GM21528 (cell line): ENCODE results near the gene IZUMO1.
A peak's percentile ranks its signal among the peaks of the same experiment; 100 is the strongest.
"Not testable (repeated sequence)": the region's sequence is repeated elsewhere in the genome, so short reads cannot be mapped to it uniquely, and the experiment has no call there.

ENCODE experiments used
- ATAC-seq: cut with Tn5 transposase; IDR thresholded peaks from one replicate; pipeline ENCODE4 v1.9.1; 2021; ENCODE audit warnings: mild to moderate bottlenecking, moderate library complexity; ENCODE audit not compliant: unreplicated experiment, low FRiP score

The IZUMO1 gene

DNA sequence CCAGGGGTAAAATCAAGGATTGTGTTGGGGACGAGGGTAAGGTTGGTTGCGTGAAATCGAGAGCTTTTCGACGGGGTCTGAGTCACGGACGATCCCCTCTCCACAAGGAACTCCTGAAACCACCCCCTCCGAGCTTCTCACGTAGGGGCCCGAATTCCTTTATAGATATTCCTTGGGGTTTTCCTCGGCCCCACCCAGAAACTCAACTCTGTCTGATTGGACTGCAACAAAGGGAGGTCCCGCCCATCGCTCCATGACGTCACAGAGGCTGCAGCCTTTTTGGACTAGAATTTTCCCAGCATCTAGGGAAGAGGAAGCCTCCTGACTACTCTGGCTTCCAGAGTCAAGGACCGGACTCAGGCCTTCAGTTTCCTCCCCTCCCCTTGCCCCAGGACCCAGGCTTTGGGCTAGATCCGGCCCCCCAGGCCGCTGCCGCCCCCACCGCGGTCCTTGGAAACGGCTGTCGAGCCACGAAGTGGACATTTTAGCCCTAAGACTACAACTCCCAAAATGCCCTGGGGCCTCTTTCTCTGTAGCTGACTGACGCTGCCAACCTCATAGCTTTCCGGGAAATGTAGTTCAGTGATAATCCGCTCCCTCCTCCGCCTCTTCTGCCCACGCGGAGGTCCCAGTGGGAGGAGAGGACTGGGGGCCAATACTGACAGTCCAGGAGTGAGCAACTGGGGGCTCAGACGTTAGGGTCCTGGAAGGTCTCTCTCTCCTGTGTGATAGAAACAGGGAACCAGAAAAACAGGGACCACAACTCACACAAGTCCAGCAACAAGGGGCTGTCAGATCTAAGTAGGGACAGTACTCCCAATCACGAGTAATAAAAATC is at the start of gene IZUMO1:
Gene IZUMO1, minus strand, starts transcription at position 172 of the 838 bp plus-strand sequence. CDS start 1,050 bp downstream, outside the sequence.
- ATAC-seq, result no peak

- ATAC-seq, result peak; percentile 11
Measured at GRCh38 chr19:48795685-48796070, 49.0 kb upstream of the IZUMO1 start.

GRCh38 chr19:48795055-48795684 is 48.5 kb upstream of the IZUMO1 start:
- ATAC-seq, result peak; percentile 65

- no peak for ATAC-seq
Measured at GRCh38 chr19:48794291-48794690, 47.6 kb upstream of the IZUMO1 start.

DNA sequence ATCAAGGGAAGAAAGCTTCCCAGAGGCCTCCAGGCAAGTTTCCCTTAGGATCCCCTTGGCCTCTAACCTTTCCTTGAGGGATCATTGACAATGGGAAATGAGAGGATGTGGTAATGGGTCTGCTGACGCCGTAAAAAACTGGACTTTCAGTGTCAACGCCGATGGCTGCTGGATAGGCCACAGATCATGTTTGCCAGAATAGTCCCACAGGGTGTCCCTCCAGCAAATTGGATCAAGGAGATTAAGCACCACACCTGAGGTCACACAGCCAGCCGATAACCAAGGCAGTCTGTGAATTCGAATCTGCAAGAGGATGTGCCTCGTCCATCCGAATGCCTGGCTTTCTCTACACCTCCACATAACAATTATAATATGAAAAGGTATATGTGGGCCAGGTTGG is 46.6 kb upstream of the IZUMO1 start:
- no peak for ATAC-seq

- not testable (repeated sequence) for ATAC-seq
Measured at GRCh38 chr19:48787331-48787730, 40.6 kb upstream of the IZUMO1 start.

- not testable (repeated sequence) for ATAC-seq
Measured at GRCh38 chr19:48786422-48786821, 39.7 kb upstream of the IZUMO1 start.

DNA sequence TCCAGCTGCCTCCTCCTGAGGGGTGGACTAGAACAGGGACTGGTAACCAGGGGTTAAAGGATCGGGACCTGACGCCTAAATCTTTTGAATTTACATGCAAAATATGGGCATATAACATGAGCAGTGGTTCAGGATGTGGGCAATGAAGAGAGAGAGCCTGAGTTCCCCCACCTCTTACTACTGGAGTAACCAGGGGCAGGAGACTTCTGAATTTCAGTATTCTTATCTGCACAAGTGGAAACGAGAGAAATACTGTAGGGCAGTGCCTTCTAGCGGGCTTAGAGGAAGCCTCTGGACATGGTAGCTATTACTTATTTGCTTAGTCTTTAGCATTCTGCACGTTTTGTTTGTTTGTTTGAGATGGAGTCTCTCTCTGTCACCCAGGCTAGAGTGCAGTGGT is 37.8 kb upstream of the IZUMO1 start:
- ATAC-seq, result no peak

- no peak for ATAC-seq
Measured at GRCh38 chr19:48780631-48781391, 34.1 kb upstream of the IZUMO1 start.

DNA sequence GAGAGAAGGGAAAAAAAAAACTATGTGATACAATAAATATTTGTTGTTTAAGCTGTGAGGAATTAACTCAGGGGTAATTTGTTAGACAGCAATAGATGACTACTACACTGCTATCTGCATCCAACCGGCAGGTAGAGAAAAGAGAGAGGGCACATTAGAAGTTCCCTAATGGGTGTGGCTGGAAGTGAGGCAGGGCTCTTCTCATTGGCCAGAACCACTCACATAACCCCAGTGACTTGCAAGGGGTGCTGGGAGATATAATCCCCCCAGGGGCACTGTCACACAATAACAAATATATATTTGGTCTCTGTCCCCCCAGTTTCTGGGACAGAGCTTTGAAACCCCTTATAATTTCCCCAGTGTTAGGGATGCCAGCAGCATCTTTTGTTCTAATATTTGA is 32.9 kb upstream of the IZUMO1 start:
- no peak for ATAC-seq

DNA sequence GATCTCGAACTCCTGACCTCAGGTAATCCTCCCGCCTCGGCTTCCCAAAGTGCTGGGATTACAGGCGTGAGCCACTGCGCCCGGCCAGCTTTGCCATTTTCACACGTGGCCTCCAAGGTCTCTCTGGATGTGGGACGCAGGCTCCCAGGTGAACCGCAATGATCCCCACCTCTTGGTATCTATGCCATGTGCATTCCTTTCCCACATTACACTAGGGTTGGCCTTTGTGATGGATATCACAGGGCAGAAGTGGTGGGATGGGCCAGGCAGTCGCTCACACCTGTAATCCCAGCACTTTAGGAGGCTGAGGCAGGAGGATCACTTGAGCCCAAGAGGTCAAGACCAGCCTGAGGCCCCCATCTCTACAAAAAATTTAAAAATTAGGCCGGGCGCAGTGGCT is 31.0 kb upstream of the IZUMO1 start:
- no peak for ATAC-seq

DNA sequence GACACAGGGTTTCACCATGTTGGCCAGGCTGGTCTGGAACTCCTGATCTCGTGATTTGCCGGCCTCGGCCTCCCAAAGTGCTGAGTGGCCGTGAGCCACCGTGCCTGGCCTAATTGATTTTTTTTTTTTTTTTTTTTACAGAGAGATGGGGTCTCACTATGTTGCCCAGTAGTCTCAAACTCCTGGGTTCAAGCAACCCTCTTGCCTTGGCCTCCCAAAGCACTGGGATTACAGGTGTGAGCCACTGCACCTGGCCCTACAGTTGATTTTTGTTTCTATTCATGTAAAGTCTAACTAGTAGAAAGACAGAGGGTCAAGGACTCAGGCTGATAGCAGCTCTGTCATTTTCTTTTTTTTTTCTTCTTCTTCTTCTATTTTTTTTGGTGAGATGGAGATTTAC is 30.4 kb upstream of the IZUMO1 start:
- ATAC-seq, result no peak

GRCh38 chr19:48772503-48772953 is 25.8 kb upstream of the IZUMO1 start:
- ATAC-seq, result no peak

GRCh38 chr19:48770734-48771472 is 24.2 kb upstream of the IZUMO1 start:
- no peak for ATAC-seq

DNA sequence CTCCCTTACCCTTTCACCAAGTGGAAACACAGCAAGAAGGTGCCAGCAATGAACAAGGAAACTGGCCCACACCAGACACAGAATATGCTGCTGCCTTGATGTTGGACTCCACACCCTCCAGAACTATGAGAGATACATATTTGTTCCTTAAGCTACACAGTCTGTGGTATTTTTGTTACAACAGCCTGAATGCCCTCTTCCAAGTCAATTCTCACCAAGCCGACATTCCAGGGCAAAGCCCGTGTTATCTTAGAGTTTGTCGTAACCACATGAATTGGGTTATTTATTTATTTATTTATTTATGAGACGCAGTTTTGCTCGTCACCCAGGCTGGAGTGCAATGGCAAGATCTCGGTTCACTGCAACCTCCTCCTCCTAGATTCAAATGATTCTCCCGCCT is 23.6 kb upstream of the IZUMO1 start:
- no peak for ATAC-seq

DNA sequence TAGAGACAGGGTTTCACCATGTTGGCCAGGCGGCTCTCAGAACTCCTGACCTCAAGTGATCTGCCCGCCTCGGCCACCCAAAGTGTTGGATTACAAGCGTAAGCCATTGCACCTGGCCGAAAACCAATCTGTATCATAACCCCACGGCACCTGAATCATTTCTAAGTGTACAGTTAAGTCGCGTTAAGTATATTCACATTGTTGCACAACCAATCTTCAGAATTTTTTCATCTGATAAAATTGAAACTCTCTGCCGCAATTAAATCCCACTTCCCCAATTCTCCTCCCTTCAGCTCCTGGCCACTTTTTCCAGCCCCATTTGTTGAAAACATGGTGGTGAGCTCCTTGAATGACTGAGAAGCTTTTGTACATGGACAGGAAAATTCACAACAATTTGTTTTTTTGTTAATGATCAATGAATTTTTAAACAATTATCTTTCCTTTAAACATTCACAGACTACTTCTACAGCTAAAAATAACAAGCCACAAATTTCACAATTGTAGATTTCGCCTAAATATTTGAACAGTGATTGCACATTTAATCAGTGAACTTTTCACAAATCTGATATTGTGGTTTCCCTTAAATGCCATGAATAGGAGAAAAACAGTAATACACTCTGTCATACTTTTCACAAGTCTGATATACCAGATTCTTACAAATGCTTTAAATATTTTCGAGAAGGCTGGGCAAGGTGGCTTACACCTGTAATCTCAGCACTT is 22.4 kb upstream of the IZUMO1 start:
- ATAC-seq, result no peak

- not testable (repeated sequence) for ATAC-seq
Measured at GRCh38 chr19:48768171-48768753, 21.6 kb upstream of the IZUMO1 start.

- not testable (repeated sequence) for ATAC-seq
Measured at GRCh38 chr19:48765816-48766215, 19.1 kb upstream of the IZUMO1 start.

DNA sequence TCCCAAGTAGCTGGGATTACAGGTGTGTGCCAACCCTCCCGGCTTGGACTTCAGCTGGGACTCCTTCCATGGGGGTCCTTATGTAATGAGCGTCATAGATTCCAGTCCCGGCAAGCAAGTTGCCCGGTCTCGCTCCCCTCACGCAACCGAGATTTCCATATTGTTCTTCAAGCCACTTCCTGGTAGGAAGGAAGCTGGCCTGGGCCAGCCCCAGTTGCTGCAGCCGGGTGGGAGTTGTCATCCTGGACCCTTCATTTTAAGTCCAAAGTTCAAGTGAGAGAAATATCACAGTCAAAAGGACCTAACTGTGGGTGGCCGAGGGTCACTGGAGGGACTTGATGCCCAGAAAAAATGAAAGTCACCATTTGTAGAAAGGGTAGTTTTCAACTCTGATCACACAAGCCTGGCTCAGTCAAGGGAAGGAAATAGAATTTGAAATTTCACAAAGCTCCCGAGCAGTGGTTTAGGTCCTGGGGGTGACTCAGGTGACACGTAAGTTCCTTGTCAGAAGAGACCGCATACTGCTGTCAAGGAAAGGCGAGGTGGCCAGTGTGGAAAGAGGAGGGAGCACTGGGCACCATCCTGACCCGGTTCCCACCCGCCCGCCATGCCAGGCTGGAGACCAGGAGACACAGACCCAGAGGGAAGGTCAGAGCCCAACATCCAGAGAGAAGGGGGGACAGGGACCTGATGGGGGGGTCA is 13.9 kb upstream of the IZUMO1 start:
- no peak for ATAC-seq
